ENCODE results near the gene MYH7.

Gene MYH7

DNA sequence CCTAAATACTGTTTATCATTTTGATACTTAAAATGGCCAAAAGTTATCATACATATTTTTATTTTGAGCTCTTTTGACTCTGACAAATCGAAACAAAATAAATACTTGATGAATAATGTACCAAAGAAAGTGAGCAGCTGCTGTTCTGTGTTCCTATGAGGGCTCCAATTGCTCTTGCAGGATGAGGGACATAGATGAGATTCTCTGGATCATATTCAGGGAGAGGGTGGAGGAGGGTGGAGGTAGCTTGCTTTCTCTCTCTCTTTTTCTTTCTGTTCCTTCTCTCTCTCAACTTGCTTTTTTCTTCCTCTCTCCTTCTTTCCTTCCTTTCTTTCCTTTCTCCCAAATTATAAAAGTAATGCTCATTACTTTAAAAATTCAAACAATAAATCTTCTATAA lies 8.9 kb upstream of the MYH7 start:
- H2AFZ ChIP-seq, result no peak overlapping the region
- no peaks in the 10 kb centered on the region for H3K79me2 ChIP-seq
- TF ChIP-seq, protein P1, sequence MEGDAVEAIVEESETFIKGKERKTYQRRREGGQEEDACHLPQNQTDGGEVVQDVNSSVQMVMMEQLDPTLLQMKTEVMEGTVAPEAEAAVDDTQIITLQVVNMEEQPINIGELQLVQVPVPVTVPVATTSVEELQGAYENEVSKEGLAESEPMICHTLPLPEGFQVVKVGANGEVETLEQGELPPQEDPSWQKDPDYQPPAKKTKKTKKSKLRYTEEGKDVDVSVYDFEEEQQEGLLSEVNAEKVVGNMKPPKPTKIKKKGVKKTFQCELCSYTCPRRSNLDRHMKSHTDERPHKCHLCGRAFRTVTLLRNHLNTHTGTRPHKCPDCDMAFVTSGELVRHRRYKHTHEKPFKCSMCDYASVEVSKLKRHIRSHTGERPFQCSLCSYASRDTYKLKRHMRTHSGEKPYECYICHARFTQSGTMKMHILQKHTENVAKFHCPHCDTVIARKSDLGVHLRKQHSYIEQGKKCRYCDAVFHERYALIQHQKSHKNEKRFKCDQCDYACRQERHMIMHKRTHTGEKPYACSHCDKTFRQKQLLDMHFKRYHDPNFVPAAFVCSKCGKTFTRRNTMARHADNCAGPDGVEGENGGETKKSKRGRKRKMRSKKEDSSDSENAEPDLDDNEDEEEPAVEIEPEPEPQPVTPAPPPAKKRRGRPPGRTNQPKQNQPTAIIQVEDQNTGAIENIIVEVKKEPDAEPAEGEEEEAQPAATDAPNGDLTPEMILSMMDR (IDR thresholded peaks at IDR 0.05), result no peak
- no peak overlapping the region for H3K27ac ChIP-seq
- no peaks in the 10 kb centered on the region for H3K9me3 ChIP-seq (ENCODE audit: control insufficient read depth, low read length)
- H3K4me2 ChIP-seq (ENCODE audit: low read length), result no peak overlapping the region
- no peak overlapping the region for H3K9ac ChIP-seq
- no peaks in the 10 kb centered on the region for H3K27me3 ChIP-seq (ENCODE audit: control insufficient read depth, insufficient read depth, low read length)
- no peak overlapping the region for H3K4me3 ChIP-seq (ENCODE audit: low read depth, low read length)
- no peaks in the 10 kb centered on the region for H3K36me3 ChIP-seq (ENCODE audit: control insufficient read depth, insufficient read depth, low read length)
- no peaks in the 10 kb centered on the region for H3K4me1 ChIP-seq

DNA sequence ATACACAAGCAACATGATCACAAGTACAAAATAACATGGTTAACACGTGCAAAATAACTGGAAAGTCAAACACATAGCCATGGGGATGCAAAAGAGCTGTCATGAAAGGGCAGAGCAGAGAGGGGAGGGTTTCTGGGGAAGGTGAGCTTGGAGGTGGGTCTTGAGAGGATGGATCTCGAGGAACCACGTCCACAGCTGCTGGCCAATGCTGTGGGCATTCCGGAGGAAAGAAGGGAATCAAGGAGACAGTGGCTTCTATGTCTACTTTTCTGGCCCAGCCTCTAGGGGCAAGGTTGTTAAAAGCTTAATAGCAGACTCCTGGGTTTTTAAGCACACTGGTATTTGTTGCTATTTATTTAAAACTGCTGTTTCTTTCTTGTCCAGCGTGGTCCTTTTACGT lies 8.4 kb upstream of the MYH7 start:
- Histone ChIP-seq H3K4me2 (ENCODE audit: low read length) (no peak overlapping the region), H3K4me1 (no peaks in the 10 kb centered on the region), H3K9me3 (ENCODE audit: control insufficient read depth, low read length) (no peaks in the 10 kb centered on the region), H2AFZ (no peak overlapping the region), H3K79me2 (no peaks in the 10 kb centered on the region), H3K27me3 (ENCODE audit: control insufficient read depth, insufficient read depth, low read length) (no peaks in the 10 kb centered on the region), H3K4me3 (ENCODE audit: low read depth, low read length) (no peak overlapping the region), H3K36me3 (ENCODE audit: control insufficient read depth, insufficient read depth, low read length) (no peaks in the 10 kb centered on the region), H3K9ac (no peak overlapping the region), H3K27ac (no peak overlapping the region)
- TF ChIP-seq, protein P1 (IDR thresholded peaks at IDR 0.05), result no peak

DNA sequence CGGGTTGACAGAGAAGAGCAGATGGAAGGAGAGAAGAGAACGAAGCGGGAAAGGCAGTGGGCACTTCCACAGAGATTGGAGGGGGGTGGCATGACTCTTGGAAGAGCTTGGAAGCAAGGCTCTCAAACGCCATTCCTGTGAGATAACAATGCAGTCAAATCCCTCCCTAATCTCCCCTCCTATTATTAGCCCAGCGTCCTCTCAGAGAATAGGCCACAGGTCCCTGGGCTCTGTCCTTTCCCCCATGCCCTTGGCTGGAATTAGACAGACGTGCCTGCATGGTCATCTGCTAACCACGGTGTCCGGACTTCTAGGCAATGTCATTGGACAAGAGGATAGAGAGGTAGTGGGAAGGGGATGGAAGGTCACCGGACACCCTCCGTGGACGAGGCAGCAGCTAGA lies 8.0 kb upstream of the MYH7 start:
- Histone ChIP-seq H3K4me3 (ENCODE audit: low read depth, low read length) (no peak overlapping the region), H3K9ac (no peak overlapping the region)
- TF ChIP-seq, protein P1 (IDR thresholded peaks at IDR 0.05), result no peak

DNA sequence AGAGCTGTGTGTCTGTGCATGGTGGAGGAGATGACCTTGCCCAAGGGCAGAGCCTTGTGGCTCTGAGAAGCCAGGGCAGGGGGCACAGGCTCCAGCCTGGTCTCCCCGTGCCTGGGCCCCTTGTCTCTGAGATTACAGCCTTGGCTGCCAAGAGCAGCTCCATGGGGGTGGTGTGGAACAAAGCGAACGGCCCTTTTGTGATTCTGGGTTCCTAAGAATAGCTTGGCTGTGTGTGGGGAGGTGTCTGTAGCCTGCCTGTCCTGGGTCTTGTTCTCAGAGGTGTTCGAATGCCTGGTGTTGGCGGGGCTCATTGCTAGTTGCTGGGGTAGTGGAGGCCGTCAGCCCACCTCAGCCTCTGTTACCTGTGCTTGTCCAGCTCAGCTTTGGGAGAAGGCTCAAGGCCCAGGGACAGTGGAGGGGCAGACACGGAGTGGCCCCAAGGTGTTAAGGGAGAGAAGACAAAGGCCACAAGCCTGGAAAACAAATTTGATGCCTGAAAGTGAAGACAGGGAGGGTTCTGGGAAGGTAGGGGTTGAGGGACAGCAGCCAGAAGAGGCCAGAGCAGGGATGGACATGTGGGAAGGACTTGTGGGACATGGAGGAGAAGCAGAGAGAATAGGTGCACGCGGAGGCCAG lies 7.4 kb upstream of the MYH7 start:
- Histone ChIP-seq H3K9me3 (ENCODE audit: control insufficient read depth, low read length) (no peaks in the 10 kb centered on the region), H3K36me3 (ENCODE audit: control insufficient read depth, insufficient read depth, low read length) (no peaks in the 10 kb centered on the region), H3K4me3 (ENCODE audit: low read depth, low read length) (no peak overlapping the region), H3K79me2 (no peaks in the 10 kb centered on the region), H3K4me2 (ENCODE audit: low read length) (no peak overlapping the region), H3K4me1 (peaks cover 9% of the 10 kb centered on the region), H3K27ac (no peak overlapping the region), H3K27me3 (ENCODE audit: control insufficient read depth, insufficient read depth, low read length) (no peaks in the 10 kb centered on the region), H2AFZ (peak overlapping the region; percentile 29), H3K9ac (no peak overlapping the region)
- TF ChIP-seq, protein P1 (IDR thresholded peaks at IDR 0.05), result no peak

More for the DNA sequence above, 8.0 kb upstream of the MYH7 start:
- H3K27ac ChIP-seq, result no peak overlapping the region
- H3K9me3 ChIP-seq (ENCODE audit: control insufficient read depth, low read length), result no peaks in the 10 kb centered on the region
- H3K4me1 ChIP-seq, result peaks cover 4% of the 10 kb centered on the region
- no peaks in the 10 kb centered on the region for H3K79me2 ChIP-seq
- no peaks in the 10 kb centered on the region for H3K27me3 ChIP-seq (ENCODE audit: control insufficient read depth, insufficient read depth, low read length)
- H2AFZ ChIP-seq, result no peak overlapping the region
- no peaks in the 10 kb centered on the region for H3K36me3 ChIP-seq (ENCODE audit: control insufficient read depth, insufficient read depth, low read length)
- H3K4me2 ChIP-seq (ENCODE audit: low read length), result no peak overlapping the region

DNA sequence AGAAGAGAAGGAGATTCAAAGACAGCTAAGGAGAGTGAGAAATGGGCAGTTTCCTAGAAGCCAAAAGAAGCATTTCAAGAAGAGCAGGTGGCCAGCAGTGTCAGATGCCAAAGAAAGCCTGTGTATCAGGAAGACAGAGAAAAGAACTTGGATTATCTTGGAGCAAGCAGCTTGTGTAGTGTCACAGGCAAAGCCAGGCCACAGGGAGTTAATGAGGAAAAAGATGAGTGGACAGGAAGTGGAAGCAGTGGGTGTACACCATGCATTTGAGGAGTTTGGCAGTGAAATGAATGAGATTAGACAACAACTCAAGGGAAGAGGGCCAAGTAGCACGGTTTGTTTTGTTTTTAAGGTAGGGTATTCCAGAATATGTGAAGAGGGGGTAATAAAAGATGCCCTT lies 5.6 kb upstream of the MYH7 start:
- H3K36me3 ChIP-seq (ENCODE audit: control insufficient read depth, insufficient read depth, low read length), result no peaks in the 10 kb centered on the region
- TF ChIP-seq, protein P1 (IDR thresholded peaks at IDR 0.05), result no peak
- H3K4me2 ChIP-seq (ENCODE audit: low read length), result no peak overlapping the region
- H3K9ac ChIP-seq, result no peak overlapping the region
- H3K9me3 ChIP-seq (ENCODE audit: control insufficient read depth, low read length), result no peaks in the 10 kb centered on the region
- H3K4me1 ChIP-seq, result peaks cover 26% of the 10 kb centered on the region
- H2AFZ ChIP-seq, result no peak overlapping the region
- H3K27me3 ChIP-seq (ENCODE audit: control insufficient read depth, insufficient read depth, low read length), result no peaks in the 10 kb centered on the region
- H3K27ac ChIP-seq, result no peak overlapping the region
- no peaks in the 10 kb centered on the region for H3K79me2 ChIP-seq
- H3K4me3 ChIP-seq (ENCODE audit: low read depth, low read length), result no peak overlapping the region
